HG03135 (cell line): Measurements from ENCODE around the gene SLC66A1.
"Not testable (repeated sequence)": the region's sequence is repeated elsewhere in the genome, so short reads cannot be mapped to it uniquely, and the experiment has no call there.

Source experiments
- ATAC-seq: cut with Tn5 transposase; IDR thresholded peaks from one replicate; pipeline ENCODE4 v1.9.1; 2021; ENCODE audit warnings: mild to moderate bottlenecking, moderate library complexity; ENCODE audit not compliant: unreplicated experiment

The SLC66A1 gene

DNA sequence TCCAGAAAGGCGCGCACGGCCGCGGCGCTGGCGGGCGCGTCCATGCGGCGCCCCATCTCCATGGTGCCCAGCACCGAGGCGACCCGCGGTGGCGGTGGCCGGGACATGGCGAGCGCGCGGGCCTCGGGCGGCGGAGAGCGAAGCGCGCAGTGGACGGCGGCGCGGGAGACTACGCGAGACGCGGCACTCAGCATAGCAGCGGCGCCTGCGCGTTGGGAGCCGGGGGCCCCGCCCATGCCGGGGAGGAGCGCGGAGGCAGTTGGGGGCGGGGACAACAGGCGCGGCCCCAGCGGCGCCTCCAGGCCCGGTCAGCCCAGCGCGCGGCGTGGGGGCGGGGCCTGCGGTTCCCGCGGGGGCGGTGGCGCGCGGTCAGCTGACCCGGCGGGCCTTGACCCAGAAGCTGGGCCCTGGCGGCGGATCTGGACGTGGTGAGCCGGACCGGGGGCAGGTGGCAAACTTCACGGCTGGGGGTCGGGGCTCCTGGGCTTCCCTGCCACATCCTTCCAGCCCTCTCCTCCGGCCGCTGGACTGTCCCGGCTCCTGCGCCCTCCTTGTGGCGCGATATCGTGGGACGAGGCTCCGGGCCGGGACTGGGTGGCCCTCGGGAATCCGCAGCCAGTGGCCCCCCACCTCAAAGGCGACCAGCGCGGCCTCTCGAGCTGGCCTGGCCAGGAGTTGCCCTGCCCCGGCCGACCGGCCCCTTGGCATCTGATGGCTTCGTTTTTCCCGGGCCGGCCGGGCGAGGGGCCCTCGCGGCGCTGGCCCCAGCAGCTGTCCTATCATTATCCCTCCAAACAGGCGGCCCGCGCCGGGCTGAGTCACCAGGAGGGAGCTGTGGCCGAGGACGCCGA lies at the start of gene SLC66A1, which contains the start of gene AKR7A2:
Gene SLC66A1 (plus strand): TSS at position 396 of the 851 bp plus-strand sequence. CDS start 5,352 bp downstream, outside the sequence.
Gene AKR7A2 (minus strand): TSS at position 214 of the 851 bp plus-strand sequence. CDS start 20 bp downstream, at position 194.
- ATAC-seq = peak; percentile 72

DNA sequence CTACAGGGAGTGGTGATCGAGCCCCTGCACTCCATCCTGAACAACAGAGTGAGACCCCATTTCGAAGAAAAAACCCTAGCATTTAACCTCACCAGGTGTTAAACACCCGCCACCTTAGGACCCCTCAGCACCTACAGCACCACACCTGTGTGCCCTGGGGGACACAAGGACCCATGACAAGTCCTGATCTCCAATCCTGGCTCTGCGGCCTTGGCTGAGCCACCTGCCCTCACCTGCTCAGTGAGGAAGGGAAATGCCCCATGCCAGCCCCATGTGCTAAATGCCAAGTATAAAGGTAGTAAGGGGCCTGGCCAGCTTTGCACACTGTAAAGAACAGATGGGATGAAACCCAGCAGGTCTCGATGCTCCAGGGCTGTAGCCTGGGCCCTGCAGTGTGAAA lies 49.4 kb upstream of the SLC66A1 start:
- no peak for ATAC-seq

DNA sequence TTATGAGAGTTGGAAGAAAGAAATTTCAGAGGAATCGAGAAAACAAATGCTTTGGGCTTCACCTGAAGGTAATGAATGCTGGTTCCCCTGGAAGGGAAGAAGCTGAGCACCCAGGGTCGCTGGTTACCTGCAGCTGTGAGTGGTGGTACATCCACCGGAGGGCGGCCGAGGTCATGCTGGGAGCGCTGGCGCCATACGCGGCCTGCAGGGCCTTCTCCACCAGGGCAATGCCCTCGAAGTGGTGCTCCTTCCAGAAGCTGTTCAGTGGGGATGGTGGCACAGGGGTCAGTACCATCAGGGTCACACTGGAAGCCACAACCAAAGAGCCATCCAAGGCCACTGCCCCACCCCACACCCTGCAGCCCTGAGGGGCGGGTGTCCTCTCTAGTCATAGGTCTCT lies 43.7 kb upstream of the SLC66A1 start:
- ATAC-seq = no peak

- ATAC-seq = not testable (repeated sequence)
Observed at GRCh38 chr1:19269427-19270342, 42.4 kb upstream of the SLC66A1 start.

DNA sequence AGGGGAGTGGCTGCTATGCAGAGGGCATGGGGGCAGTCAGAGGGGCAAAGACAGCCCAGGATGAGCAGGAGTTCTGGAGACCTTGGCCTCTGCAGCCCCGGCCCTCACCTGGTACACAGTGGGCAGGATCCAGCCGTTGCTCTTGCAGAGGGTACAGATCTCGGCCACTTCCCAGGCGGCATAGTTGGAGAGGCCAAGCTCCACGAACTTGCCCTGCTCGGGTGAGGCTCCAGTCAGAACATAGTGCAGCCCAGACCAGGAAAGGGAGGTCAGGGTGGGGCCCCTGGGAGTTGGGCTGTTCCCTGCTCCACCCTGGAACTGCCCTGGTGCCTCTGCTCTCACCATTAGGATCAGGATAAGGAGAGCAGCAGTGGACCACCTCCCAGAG lies 41.8 kb upstream of the SLC66A1 start:
- ATAC-seq = not testable (repeated sequence)

DNA sequence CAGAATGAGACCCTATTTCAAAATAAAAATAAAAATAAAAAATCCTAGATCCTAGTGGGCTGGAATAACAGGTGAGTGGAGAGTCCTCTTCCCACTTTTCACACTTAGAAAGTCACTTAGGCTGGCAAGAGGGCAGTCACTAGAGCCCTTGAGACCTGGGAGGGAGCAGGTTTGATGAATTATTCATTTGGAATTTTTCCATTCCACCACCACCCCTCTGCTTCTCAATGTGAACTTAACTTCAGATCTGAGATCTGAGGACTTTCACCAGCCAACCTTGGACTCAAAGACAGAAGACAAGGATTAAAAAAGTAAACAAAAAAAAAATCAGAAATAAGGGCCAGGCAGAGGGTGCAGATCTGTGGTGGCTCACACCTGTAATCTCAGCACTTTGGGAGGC lies 40.1 kb upstream of the SLC66A1 start:
- ATAC-seq = no peak

GRCh38 chr1:19273106-19273843 lies 38.9 kb upstream of the SLC66A1 start:
- no peak for ATAC-seq

DNA sequence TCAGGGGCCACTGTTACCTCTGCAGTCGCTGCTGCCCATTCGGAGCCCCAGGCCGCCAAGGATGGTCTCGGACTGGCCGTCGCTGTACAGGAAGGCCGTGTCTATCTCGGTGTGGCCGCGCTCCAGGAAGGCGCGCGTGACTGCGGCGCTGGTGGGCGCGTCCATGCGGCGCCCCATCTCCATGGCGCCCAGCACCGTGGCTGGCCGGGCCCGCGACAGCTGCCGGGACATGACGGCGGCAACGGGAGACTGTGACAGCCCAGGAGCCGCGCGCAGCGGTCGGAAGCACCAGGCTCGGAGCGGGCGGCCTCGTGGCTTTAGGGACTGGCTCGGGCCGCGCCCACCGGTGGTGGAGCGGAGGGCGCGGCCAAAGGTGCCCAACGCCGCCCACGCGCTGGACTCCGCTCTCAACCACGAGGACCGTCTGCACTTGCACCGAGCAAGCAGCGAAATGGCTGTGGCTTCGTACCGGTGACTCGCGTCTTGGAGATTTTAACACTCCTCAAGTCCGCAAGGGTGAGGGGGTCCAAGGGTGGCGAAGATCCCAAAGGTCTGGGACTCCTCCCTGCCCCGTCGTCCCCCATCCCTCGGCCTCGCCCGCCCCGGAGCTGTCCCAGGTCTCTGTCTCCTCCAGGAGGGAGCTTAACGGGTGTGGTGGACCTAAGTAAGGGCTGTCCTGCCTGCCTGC lies 38.1 kb upstream of the SLC66A1 start:
- not testable (repeated sequence) for ATAC-seq

DNA sequence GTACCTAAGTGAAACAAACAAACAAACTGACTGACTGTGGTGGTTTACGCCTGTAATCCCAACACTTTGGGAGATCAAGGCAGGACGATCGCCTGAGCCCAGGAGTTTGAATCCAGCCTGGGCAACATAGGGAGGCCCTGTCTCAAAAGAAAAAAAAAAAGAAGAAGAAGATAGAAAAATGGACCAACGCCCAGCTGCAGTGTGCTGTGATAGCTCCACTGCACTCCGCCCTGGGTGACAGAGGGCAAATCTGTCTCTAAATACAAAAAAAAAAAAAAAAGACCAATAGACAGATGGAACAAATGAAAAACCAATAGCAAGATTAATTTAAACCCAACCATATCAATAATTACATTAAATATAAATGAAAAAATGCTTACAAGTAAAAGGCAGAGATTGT lies 37.5 kb upstream of the SLC66A1 start:
- ATAC-seq = no peak

DNA sequence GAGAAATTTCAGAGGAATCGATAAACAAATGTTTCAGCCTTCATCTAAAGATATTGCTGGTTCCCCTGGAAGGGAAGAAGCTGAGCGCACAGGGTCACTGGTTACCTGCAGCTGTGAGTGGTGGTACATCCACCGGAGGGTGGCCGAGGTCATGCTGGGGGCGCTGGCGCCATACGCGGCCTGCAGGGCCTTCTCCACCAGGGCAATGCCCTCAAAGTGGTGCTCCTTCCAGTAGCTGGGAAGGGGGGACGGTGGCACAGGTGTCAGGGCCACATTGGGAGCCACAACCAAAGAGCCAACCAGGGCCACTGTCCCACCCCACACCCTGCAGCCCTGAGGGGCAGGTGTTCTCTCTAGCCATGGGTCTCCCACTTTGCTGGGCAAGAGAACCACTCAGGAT lies 28.2 kb upstream of the SLC66A1 start:
- ATAC-seq = no peak

DNA sequence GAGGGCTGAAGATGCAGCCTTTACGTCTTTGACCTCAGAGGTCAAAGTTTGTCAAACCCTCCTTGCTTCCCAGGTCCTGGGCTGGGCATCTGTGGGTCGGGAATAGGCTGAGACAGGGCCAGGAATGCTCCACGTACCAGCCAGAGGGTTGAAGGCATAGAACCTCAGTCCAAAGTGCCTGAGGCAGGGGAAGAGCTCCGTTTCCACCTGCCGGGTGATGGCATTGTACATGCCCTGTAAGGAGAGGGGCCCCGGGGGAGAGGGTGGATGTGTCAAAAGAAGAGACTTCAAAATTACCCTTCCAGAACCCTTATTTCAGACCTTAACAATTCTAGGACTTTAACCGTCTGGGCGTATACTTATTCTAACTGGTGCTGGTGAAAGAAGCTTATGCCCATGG lies 27.2 kb upstream of the SLC66A1 start:
- no peak for ATAC-seq

DNA sequence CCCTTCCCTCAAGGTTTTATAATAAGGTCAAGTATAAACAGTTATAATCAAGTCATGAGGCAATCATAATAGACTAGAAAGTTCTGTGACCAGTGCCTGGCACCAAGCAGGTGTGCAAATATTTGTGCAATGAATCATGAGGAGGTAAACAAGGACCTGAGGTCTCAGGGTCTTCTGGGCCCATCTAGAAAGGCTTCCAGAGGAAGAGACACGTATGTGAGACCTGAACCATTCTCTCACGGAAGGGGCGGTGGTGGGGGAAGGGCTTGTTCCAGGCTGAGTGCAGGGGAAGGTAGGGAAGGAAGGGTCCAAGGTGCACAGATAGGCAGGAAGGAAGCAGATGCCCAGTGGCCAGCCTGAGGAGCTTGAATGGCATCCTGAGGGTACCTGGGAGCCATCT lies 26.8 kb upstream of the SLC66A1 start:
- ATAC-seq = not testable (repeated sequence)

GRCh38 chr1:19285807-19286206 lies 26.3 kb upstream of the SLC66A1 start:
- not testable (repeated sequence) for ATAC-seq

GRCh38 chr1:19287436-19288185 lies 24.5 kb upstream of the SLC66A1 start:
- ATAC-seq = no peak

- not testable (repeated sequence) for ATAC-seq
Observed at GRCh38 chr1:19288324-19289241, 23.5 kb upstream of the SLC66A1 start, which contains the start of gene AKR7A3. Gene AKR7A3 (minus strand): TSS chr1:19288770. CDS start chr1:19288709, 61 bp downstream.

GRCh38 chr1:19289244-19289643 lies 22.9 kb upstream of the SLC66A1 start:
- no peak for ATAC-seq

DNA sequence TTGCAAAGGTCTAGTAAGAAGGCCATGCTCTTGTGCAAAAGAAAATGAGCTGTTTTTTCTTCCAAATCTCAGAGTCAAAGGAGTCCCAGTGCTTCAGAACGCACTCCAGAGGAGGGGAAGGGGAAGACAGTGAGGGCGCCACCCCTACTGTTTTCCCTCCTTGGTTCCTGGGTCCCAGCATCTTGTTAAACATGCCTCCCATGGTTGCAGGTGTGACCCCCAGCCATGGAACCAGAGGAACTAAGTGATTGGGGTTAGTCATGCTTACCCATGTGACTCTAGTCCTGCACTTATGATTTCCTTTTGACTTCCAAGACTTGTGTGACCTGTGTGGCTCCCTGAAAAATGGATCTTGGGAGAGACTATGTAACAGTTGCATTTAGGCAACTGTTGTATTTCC lies 17.5 kb upstream of the SLC66A1 start:
- ATAC-seq = no peak

DNA sequence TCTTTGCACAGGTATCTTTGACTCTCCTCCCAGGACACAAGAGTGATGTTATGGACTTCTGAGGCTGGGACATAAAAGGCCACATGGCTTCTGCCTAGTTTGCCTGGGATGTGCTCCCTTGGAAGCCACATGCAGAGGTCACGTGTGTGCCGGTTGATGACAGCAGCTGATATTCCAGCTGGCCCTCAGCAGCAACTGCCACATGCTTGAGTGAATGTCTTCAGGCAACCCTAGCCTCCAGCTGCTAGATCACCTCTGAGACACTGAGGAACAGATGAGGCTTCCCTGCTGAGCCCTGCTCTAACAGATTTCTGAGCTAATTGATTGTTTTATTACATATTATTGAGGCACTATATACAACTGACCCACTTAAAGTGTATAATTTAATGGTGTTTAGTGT lies 11.9 kb upstream of the SLC66A1 start:
- no peak for ATAC-seq
